HG02970 (cell line): ENCODE measurements around the gene HECTD4.
A peak's percentile ranks its signal among the peaks of the same experiment; 100 is the strongest.
"Not testable (repeated sequence)": the region's sequence is repeated elsewhere in the genome, so short reads cannot be mapped to it uniquely, and the experiment has no call there.

Experiments used
- ATAC-seq: cut with Tn5 transposase; IDR thresholded peaks from one replicate; pipeline ENCODE4 v1.9.1; 2021; ENCODE audit warnings: mild to moderate bottlenecking, moderate library complexity, moderate number of reproducible peaks; ENCODE audit not compliant: unreplicated experiment, low FRiP score

HECTD4 gene

GRCh38 chr12:112381883-112382796 lies at the start of gene HECTD4:
HECTD4 (minus strand) TSS chr12:112382431; CDS start chr12:112382128, 303 bp downstream.
- peak; percentile 93 for ATAC-seq

DNA sequence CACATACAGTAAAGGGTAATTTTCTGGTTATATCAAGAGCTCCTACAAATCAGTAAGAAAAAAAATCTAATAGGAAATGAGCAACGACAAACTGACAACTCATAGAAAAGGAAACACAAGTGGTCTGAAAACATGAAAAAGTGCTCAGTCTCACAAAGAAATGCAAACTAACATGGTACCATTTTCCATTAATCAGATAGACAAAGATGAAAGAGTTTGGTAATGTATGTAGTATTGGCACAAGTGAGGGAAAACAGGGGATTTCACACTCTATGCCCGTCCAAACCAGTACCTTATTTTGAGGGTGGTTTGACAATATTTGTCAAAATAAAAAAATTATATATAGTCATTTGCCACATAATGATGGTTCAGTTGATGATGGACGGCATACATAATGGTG lies 49.7 kb upstream of the HECTD4 start:
- no peak for ATAC-seq

DNA sequence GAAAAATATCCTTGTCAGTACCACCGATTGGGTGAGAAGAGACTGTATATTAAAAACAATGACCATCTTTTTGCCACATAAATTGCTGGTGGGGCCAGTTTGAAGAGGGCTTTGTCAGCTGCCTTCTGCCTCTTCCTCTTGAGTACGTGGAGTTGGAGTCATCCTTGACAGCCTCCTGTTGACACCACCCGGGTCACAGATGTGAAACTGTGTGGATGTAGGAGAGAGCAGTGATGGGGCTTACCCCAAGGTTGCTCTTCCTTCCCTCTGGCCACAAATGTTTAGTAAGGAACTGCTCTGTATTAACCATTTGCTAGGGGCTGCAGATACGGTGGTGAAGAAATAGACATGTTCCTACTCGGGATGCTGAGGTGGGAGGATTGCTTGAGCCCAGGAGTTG lies 48.7 kb upstream of the HECTD4 start:
- no peak for ATAC-seq

DNA sequence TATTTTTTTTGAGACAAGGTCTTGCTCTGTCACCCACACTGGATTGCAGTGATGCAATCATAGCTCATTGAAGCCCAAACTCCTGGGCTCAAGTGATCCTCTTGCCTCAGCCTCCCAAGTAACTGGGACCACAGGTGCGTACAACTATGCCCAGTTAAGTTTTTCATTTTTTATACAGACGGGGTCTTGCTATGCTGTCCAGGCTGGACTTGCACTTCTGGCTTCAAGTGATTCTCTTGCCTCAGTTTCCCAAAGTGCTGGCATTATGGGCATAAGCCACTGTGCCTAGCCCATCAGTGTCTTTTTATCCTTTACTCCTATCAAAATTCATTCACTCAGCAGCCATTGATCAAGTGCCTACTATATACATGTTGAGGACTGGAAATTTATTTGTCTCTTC lies 45.5 kb upstream of the HECTD4 start:
- no peak for ATAC-seq

GRCh38 chr12:112425582-112426382 lies 43.6 kb upstream of the HECTD4 start:
- ATAC-seq: no peak

DNA sequence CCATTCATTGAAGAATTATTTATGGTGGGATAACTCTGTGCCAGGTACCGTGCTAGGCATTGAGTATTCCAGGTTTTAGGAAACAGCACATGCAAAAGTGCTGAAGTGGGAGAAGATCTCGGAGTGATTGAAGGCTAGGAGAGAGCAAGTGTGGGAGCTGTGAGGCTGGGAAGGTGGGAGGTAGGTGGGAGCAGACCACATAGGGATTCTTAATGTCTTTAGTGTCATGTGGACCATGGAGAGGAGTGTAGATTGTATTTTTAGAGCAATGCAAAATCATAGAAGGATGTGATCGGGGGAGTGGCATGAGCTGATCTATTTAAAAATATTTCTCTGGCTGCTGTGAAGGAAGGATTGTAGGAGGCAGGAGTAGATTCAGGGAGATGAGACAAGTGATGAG lies 41.9 kb upstream of the HECTD4 start:
- ATAC-seq: no peak

GRCh38 chr12:112422531-112422930 lies 40.3 kb upstream of the HECTD4 start:
- ATAC-seq: no peak

DNA sequence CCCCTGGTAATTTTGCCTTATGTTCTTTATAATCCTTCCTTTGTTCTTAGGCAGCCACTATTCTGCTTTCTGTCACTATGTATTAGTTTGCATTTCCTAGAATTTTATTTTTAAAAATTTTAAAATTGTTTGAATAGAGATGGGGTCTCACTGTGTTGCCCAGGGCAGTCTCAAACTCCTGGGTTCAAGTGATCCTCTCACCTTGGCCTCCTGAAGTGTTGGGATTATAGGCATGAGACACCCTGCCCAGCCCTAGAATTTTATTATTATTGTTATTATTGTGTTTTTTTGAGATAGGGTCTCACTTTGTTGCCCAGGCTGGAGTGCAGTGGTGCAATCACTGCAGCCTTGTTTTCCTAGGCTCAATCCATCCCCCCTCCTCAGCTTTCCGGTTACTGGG lies 39.1 kb upstream of the HECTD4 start:
- no peak for ATAC-seq

DNA sequence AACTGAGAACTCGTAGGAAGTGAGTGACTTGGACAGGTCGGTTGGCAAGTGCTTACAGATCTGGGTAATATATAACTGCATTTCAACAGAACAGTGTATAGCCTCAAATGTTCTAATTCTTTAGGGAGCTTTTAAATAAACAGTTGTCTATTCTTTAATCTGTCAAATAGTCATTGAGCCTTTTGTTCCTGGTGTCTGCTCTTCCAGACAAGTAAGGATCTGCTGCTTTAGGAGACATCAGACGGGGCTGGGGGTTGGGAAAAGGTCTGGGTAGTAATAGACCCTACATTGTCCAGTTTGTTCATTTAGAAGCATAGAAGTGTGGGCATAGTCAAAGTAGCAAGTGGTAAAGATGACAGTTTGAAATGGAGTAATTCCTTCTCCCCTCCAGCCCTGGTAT lies 38.5 kb upstream of the HECTD4 start:
- no peak for ATAC-seq

DNA sequence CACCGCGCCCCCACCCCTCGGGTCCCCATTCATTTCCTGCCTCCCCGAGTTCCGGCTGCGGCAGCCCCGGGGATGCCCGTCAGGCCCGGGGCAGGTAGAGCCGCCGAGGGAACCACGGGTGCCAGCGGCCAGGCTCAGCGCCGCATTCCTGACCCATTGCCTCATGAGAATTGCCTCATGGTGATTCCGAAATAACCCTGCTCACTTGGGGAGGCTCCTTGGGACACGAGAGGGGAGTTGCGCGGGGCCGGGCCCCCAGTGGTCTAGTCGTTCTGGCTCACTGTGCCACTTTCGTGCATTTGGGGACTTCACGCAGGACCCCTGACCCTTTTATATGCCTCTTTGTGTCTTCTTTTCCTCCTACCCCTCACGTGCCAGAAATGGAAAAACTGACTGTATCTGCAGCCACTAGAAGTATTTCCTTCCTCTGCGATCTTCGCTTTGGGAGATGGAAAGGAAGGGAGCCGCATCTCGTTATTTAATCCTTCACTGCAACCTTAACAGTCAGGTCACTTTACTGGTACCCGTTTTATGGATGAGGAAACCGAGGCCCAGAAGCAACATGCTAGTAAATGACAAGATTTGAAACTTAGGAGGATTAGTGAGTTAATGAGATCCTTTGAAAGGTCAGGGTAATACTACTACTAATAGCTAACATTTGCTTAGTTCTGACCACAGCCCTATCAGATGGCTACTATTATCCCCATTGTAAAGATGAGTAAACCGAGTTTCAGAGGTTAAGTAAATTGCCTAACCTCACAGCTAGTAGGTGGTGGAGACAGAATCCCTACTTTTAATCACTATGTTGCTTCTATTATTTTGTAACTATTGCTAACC lies 37.3 kb upstream of the HECTD4 start:
- no peak for ATAC-seq

DNA sequence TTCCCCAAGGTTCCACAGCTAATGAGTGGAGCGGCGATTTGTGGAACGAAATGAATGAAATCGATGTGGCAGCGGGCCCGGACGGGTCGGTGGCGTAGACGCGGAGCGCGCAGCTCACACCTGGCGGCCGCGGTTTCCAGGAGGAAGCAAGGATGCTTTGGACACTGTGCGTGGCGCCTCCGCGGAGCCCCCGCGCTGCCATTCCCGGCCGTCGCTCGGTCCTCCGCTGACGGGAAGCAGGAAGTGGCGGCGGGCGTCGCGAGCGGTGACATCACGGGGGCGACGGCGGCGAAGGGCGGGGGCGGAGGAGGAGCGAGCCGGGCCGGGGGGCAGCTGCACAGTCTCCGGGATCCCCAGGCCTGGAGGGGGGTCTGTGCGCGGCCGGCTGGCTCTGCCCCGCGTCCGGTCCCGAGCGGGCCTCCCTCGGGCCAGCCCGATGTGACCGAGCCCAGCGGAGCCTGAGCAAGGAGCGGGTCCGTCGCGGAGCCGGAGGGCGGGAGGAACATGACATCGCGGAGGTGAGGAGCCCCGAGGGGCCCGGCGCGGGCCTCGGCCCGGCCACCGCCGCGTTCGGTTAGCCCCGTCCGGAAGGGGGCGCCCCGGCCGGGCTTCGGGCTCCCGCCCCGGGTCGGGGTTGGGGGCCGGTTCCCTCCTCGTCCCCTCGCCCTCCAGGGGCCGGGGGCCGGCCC lies 36.5 kb upstream of the HECTD4 start, which contains the start of gene PTPN11:
TSS of gene PTPN11 (plus strand) at position 340 of the 689 bp plus-strand sequence. CDS start at position 505, 165 bp downstream.
- peak; percentile 70 for ATAC-seq

- no peak for ATAC-seq
Observed at GRCh38 chr12:112418273-112418607, 36.0 kb upstream of the HECTD4 start.

- ATAC-seq: not testable (repeated sequence)
Observed at GRCh38 chr12:112415457-112415856, 33.2 kb upstream of the HECTD4 start.

- ATAC-seq: no peak
Observed at GRCh38 chr12:112413855-112414625, 31.8 kb upstream of the HECTD4 start.

DNA sequence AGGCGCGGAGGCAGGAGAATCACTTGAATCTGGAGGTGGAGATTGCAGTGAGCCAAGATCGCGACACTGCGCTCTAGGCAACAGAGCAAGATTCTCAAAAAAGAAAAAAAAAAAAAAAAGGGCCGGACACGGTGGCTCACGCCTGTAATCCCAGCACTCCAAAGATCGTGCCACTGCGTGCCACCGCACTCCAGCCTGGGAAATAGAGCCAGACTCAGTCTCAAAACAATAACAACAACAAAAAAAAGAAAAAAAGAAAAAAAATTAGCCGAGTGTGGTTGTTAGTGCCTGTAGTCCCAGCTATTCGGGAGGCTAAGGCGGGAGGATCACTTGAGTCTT lies 27.6 kb upstream of the HECTD4 start:
- no peak for ATAC-seq

DNA sequence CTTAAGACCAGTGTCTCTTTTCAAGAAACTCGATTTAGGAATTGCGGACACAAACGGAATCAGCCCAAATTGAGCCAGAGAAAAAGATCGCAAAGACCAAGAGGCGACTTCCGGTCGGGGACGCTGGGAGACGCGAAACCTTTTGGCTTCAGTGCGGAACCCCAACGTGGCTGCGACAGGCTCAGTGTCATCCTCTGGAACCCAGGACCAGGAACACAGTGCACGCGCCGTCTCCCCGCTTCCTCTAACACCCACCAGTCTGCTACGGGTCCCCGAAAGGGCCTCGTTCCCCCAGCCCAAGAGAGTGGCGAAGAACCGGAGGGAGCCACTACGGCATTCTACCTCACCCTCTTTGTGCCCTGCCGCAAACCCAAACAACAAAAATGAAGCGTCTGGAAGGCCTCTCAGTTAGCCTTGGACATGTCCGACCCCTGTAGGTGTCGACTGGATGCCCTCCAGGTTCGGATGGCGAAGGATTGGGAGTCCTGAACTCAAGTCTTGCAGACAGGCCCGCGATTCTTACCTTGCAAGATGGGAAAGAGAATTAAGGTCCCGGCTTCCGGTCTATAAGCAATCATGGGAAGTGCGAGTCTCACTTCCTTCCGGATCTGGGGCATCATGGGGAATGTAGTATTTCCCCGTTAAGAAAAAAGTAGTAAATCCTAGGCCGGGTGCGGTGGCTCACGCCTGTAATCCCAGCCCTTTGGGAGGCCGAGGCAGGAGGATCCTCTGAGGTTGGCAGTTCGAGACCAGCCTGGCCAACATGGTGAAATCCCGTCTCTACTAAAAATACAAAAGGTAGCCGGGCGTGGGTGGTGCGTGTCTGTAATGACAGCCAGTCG lies 27.1 kb upstream of the HECTD4 start, which contains the start of gene RPL6:
TSS of gene RPL6 (minus strand) at position 542 of the 842 bp plus-strand sequence. CDS start 949 bp downstream, outside the sequence.
- peak; percentile 77 for ATAC-seq

GRCh38 chr12:112408621-112409020 lies 26.4 kb upstream of the HECTD4 start:
- no peak for ATAC-seq

DNA sequence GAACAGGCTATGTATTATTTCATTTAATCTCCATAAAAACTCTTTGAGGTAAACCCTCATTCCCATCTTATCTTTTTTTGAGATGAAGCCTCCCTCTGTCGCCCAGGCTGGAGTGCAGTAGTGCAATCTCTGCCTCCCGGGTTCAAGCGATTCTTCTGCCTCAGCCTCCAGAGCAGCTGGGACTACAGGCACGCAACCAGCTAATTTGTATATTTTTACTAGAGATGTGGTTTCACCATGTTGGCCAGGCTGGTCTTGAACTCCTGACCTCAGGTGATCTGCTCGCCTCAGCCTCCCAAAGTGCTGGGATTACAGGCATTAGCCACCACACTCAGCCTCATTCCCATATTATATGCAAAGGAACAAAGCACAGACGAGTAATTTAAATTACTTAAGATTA lies 25.5 kb upstream of the HECTD4 start:
- not testable (repeated sequence) for ATAC-seq
